ENCODE measurements around the gene AGMO.

DNA sequence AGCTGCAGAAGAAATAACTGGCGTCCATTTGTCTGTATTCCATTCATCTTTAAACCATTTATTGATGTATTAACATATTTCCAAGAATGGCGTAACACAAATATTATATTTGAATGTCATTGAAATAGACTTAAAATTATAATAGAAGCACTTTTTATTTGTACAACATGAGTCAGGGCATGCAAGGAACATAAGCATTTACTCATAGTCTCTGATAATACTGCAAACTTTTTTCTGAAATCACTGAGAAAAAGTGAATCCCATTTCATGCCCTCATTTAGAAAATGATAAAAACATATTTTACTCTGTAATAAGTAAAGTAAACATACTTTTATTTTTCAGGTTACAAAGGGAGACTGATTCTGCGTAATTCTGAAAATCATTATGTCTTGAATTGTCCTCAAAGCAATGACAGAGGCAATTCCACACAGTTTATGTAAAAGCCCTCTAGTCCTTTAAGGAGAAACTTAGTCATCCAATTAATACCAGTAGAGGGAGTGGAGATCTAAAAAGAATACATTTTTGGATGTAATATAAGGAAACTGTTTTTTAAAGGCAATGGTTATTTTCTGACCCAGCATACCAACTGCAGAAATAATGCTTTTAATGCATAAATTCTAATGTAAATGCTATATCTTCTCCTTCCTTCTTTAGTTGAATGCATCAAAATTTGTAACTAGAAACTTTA is 58.1 kb downstream of the AGMO start:
- TF ChIP-seq CTCF (IDR thresholded peaks at IDR 0.05; ENCODE audit: insufficient read depth, low read length, poor library complexity, severe bottlenecking) (no peak), EZH2phosphoT487 (conservative IDR thresholded peaks at IDR 0.05; ENCODE audit: low read length) (no peak)

Measured in SU-DHL-6 (cell line).